Activated CD8-positive, alpha-beta T cell treated with anti-CD3 and anti-CD28 coated beads for 36 hours (primary cell): Measurements from ENCODE around the gene CYP4F8. TPM values are rescaled to one million over a fixed set of nuclear protein-coding genes. Genes with fewer than 3 reads are reported as not detected.

Experiments used
- ATAC-seq: fragments of 200-7000 bp; cut with Tn5 transposase; one replicate; pipeline ENCODE4 v1.10.0; 2021; ENCODE audit warnings: mild to moderate bottlenecking, moderate library complexity
- CTCF ChIA-PET: fragments of 350-600 bp; sonication (Branson Sonifier 250); formaldehyde crosslinking; loops from one replicate; lab custom pipeline; 2021; ENCODE audit warnings: antibody characterized with exemption; lab: Charles Lee
- POLR2A ChIA-PET: fragments of 350-600 bp; sonication (Branson Sonifier 250); formaldehyde crosslinking; loops from one replicate; lab custom pipeline; 2021; ENCODE audit warnings: antibody characterized with exemption; lab: Charles Lee
- DNase-seq: peaks from one replicate; pipeline ENCODE4 v3.0.0-alpha.2; 2020
- H3K27ac Mint-ChIP-seq: one replicate; pipeline ENCODE4 v1.8.0; 2021; ENCODE audit warnings: mild to moderate bottlenecking, mixed read lengths
- H3K27me3 Mint-ChIP-seq: one replicate; pipeline ENCODE4 v1.8.0; 2021; ENCODE audit warnings: mixed read lengths
- H3K36me3 Mint-ChIP-seq: one replicate; pipeline ENCODE4 v1.8.0; 2021; ENCODE audit warnings: low read depth, mixed read lengths
- H3K4me1 Mint-ChIP-seq: one replicate; pipeline ENCODE4 v1.8.0; 2021; ENCODE audit warnings: low read depth, mixed read lengths
- H3K4me3 Mint-ChIP-seq: one replicate; pipeline ENCODE4 v1.8.0; 2021; ENCODE audit warnings: mild to moderate bottlenecking, moderate library complexity, mixed read lengths
- H3K9me3 Mint-ChIP-seq: one replicate; pipeline ENCODE4 v1.8.0; 2021; ENCODE audit warnings: mixed read lengths
- intact Hi-C: fragments of 100-400 bp; cut with micrococcal nuclease; formaldehyde crosslinking; loops from one replicate; pipeline ENCODE4 v1.10.0; 2022
- total RNA-seq, 2 experiments: library from RNA; stranded (reverse); gene quantifications; one replicate each; pipeline ENCODE4 v1.2.3, GENCODE V29; 2021
- TF ChIP-seq, protein P1 (sequence below): fragments of 200-600 bp; IDR thresholded peaks from one replicate; pipeline ENCODE4 v1.8.0; 2022; ENCODE audit warnings: antibody characterized with exemption, mild to moderate bottlenecking

CYP4F8 gene
- total RNA-seq, 2 experiments from 2014 or later = not detected

DNA sequence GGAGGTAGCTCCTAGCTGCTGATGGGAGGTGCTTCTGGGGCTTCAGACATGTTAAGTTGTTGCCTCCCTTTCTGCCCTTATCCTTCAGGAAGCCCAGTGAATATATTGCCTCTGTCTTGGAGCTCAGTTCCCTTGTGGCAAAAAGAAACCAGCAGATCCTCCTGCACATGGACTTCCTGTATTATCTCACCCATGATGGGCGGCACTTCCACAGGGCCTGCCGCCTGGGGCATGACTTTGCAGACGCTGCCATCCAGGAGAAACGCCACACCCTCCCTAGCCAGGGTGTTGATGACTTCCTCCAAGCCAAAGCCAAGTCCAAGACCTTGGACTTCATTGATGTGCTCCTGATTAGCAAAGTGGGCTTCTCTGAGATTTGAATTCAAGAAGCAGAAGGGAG, 51.9 kb downstream of the CYP4F8 start:
- TF ChIP-seq, protein P1, sequence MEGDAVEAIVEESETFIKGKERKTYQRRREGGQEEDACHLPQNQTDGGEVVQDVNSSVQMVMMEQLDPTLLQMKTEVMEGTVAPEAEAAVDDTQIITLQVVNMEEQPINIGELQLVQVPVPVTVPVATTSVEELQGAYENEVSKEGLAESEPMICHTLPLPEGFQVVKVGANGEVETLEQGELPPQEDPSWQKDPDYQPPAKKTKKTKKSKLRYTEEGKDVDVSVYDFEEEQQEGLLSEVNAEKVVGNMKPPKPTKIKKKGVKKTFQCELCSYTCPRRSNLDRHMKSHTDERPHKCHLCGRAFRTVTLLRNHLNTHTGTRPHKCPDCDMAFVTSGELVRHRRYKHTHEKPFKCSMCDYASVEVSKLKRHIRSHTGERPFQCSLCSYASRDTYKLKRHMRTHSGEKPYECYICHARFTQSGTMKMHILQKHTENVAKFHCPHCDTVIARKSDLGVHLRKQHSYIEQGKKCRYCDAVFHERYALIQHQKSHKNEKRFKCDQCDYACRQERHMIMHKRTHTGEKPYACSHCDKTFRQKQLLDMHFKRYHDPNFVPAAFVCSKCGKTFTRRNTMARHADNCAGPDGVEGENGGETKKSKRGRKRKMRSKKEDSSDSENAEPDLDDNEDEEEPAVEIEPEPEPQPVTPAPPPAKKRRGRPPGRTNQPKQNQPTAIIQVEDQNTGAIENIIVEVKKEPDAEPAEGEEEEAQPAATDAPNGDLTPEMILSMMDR = no peak
- DNase-seq = no peak
- Mint-ChIP-seq H3K4me3 (no peak overlapping the region), H3K27me3 (peaks cover 8% of the 10 kb centered on the region), H3K27ac (no peak overlapping the region), H3K36me3 (no peaks in the 10 kb centered on the region), H3K4me1 (no peaks in the 10 kb centered on the region), H3K9me3 (no peaks in the 10 kb centered on the region)
- intact Hi-C loops = no loop called here
- POLR2A ChIA-PET = interaction anchor here (0.9 kb wide), 1 partner anchor 35 kb away, joined by 3 read pairs; no protein-coding TSS in a partner anchor
- CTCF ChIA-PET = interaction anchor here (0.7 kb wide), 1 partner anchor 305 kb away, joined by 3 read pairs; no protein-coding TSS in a partner anchor
- no peak for ATAC-seq

- Mint-ChIP-seq H3K9me3 (no peaks in the 10 kb centered on the region), H3K4me3 (no peak overlapping the region), H3K4me1 (peaks cover 16% of the 10 kb centered on the region), H3K27me3 (peaks cover 5% of the 10 kb centered on the region), H3K36me3 (no peaks in the 10 kb centered on the region), H3K27ac (no peak overlapping the region)
- ChIA-PET POLR2A (no interaction called here), CTCF (no interaction called here)
- TF ChIP-seq, protein P1 = no peak
- ATAC-seq (no peak), DNase-seq (no peak)
- intact Hi-C loops = no loop called here
These were observed 54.4 kb downstream of the CYP4F8 start for GRCh38 chr19:15669440-15669839.

DNA sequence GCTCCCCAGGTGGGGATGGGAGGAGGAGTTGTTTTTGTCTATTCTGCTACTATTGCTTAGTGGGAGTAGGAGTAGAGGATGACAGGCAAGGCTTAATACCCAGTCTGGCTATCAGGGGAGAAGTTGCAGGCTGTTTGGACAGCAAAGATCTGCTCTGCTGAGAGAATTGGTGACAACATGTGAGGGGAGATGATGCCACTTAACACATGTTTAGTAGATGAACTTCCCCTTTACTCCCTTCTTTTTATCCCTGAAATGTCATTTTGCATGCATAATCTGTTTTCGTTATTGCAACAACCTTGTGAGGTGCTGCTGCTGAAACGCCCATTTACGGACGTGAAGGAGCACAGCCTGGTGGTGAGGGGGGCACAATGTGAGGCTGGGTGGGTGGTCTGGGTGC, 54.9 kb downstream of the CYP4F8 start:
- CTCF ChIA-PET = no interaction called here
- no peaks in the 10 kb centered on the region for H3K9me3 Mint-ChIP-seq

DNA sequence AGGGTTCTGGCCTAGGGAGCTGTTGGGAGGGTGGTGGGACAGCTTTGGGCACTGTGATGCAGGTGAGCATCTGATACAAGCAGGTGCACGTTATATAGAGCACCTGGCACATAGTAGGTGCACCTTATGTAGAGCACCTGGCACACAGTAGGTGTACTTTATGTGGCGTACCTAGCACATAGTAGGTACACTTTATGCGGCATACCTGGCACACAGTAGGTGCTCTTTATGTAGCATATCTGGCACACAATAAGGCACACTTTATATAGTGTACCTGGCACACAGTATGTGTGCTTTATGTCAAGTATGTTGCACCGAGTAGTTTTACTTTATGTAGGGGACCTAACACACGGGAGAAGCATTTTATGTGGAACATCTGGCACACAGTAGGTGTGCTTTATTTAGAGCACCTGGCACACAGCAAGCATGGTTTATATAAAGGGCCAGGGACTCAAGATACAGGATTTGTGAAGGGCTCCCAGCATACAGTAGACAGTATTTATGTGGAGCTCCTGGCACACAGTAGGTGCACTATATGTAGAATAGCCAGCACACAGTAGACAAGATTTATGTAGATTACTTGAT, 56.3 kb downstream of the CYP4F8 start:
- intact Hi-C loops = no loop called here
- Mint-ChIP-seq H3K36me3 (no peaks in the 10 kb centered on the region), H3K27ac (no peak overlapping the region), H3K27me3 (no peaks in the 10 kb centered on the region), H3K4me3 (no peak overlapping the region), H3K9me3 (no peaks in the 10 kb centered on the region), H3K4me1 (peaks cover 18% of the 10 kb centered on the region)
- TF ChIP-seq, protein P1 = no peak
- POLR2A ChIA-PET = interaction anchor here (0.6 kb wide), 1 partner anchor 90 kb away, joined by 3 read pairs; no protein-coding TSS in a partner anchor
- ATAC-seq = no peak
- no peak for DNase-seq
- CTCF ChIA-PET = no interaction called here

More for the DNA sequence above, 54.9 kb downstream of the CYP4F8 start:
- intact Hi-C loops = no loop called here
- no peaks in the 10 kb centered on the region for H3K36me3 Mint-ChIP-seq
- peaks cover 18% of the 10 kb centered on the region for H3K4me1 Mint-ChIP-seq
- no peak overlapping the region for H3K27ac Mint-ChIP-seq
- POLR2A ChIA-PET = no interaction called here
- DNase-seq = no peak
- peaks cover 4% of the 10 kb centered on the region for H3K27me3 Mint-ChIP-seq
- TF ChIP-seq, protein P1 = no peak
- no peak overlapping the region for H3K4me3 Mint-ChIP-seq
- ATAC-seq = no peak

DNA sequence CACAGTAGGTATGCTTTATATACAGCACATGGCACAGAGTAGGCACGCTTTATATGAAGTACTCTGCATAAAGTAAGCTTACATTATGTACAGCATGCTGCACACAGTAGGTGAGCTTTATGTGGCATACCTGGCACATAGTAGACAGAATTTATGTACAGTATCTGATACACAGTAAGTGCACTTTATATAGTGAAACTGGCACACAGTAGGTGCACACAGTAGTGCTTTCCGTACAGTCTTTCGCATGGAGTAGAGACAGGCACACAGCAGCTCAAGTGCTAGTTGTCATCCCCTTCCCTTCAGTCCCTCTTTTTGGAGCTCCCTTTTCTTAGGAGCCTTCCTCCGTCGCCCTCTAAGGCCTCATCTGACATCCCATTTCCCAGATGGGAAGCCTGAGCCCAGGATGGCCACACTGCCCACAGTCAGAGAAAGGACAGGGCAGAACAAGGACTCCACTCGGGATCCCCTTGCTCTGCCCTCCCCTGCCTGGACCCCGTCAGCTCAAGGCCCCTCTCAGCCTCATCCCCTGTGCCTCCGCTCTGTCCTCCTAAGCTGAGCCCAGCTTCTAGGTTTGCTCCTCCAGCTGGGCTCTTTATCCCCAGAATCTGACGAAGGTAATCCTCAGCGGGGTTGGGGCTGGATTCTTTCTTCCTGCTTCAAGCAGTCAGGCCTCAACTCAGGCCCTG, 57.0 kb downstream of the CYP4F8 start:
- Mint-ChIP-seq H3K9me3 (no peaks in the 10 kb centered on the region), H3K27me3 (no peaks in the 10 kb centered on the region), H3K4me3 (no peak overlapping the region), H3K4me1 (peaks cover 18% of the 10 kb centered on the region), H3K36me3 (no peaks in the 10 kb centered on the region), H3K27ac (no peak overlapping the region)
- intact Hi-C loops = no loop called here
- ChIA-PET CTCF (no interaction called here), POLR2A (interaction anchor here (0.6 kb wide), 1 partner anchor 89 kb away, joined by 3 read pairs; no protein-coding TSS in a partner anchor)
- no peak for ATAC-seq
- TF ChIP-seq, protein P1 = no peak
- no peak for DNase-seq
